Right lobe of liver (tissue), 6 donors: Measurements from ENCODE around the gene FAM210B. TPM values are rescaled to one million over a fixed set of nuclear protein-coding genes. Genes with fewer than 3 reads are reported as not detected.

Source experiments
- ATAC-seq, 4 donors: fragments of 200-7000 bp; cut with Tn5 transposase; one replicate each; pipeline ENCODE4 v1.9.1; 2020; ENCODE audit warnings: mild to moderate bottlenecking in 4 of 4, moderate library complexity in 4 of 4
- DNase-seq, 3 donors: peaks; one replicate each; pipeline ENCODE4 v3.0.0-alpha.2; 2020
- H3K27ac ChIP-seq, 3 donors: fragments of 200-600 bp; one replicate each; pipeline ENCODE4 v1.8.0; 2022
- H3K27me3 ChIP-seq, 2 donors: fragments of 200-600 bp; one replicate each; pipeline ENCODE4 v1.8.0; 2022
- H3K36me3 ChIP-seq, 4 donors: fragments of 200-600 bp; sonication (generic) in 1 of 4; one replicate each; pipeline versions ENCODE4 v1.5.1 to v1.8.0; 2017 to 2022; ENCODE audit warnings: control low read depth in 1 of 4
- H3K4me1 ChIP-seq, 4 donors: fragments of 200-600 bp; sonication (generic) in 1 of 4; one replicate each; pipeline versions ENCODE4 v1.5.1 to v1.8.0; 2017 to 2022; ENCODE audit warnings: control low read depth in 1 of 4
- H3K4me3 ChIP-seq, 3 donors: fragments of 200-600 bp; one replicate each; pipeline ENCODE4 v1.8.0; 2022
- H3K9me3 ChIP-seq, 4 donors: fragments of 200-600 bp; sonication (generic) in 1 of 4; one replicate each; pipeline versions ENCODE4 v1.5.1 to v1.8.0; 2017 to 2022; ENCODE audit warnings: control low read depth in 1 of 4
- CTCF ChIP-seq, 4 donors: fragments of 200-600 bp in 3 of 4; fragments of 450-650 bp in 1 of 4; IDR thresholded peaks; one replicate each; pipeline versions ENCODE4 v1.5.1 to v1.8.0; 2016 to 2022; ENCODE audit warnings: antibody characterized with exemption in 4 of 4, mild to moderate bottlenecking in 2 of 4
- POLR2A ChIP-seq: fragments of 450-650 bp; IDR thresholded peaks from one replicate; pipeline ENCODE4 v1.6.1; 2017; ENCODE audit warnings: antibody characterized with exemption, mild to moderate bottlenecking
- WGBS: methylation state at CpG from one replicate; pipeline ENCODE4 v1.1.6; 2018; ENCODE audit warnings: low coverage, low lambda C conversion rate; ENCODE audit not compliant: insufficient coverage; ENCODE audit errors: missing lambda C conversion rate; 5-methylcytosine and 5-hydroxymethylcytosine counted together
- intact Hi-C, 2 donors: fragments of 100-400 bp; cut with DNase I; formaldehyde crosslinking; loops; one replicate each; pipeline versions ENCODE4 v1.11.2 to v1.14.1; 2022
- total RNA-seq, 6 experiments: library from RNA; depleted of rRNA in 2 of 6; stranded (reverse); fragments of >200 nt in 2 of 6; fragmentation: NEBNext Ultra II Directional in 3 of 6; extraction: Animal tissue kit (Norgen Biotek cat#: 25700) in 3 of 6; gene quantifications; one replicate each; pipeline versions ENCODE4 v1.1.0 to v1.2.4, GENCODE V29; 2016 to 2023
- donor health status: DM: no; HTN: yes; CAD: no.
- donor health status: DM: no; HTN: no; CAD: no.
- donor health status: DM: no; HTN: no; CAD: no.
- donor health status: DM: no; HTN: yes; CAD: no.
- donor health status: DM: no; HTN: yes; CAD: no.

Gene FAM210B
- total RNA-seq, 6 experiments from 2014 or later, result 31.6 to 66.5 (median 42.8) TPM

- H3K27ac ChIP-seq, result peak overlapping the region in 1 of 3 donors; percentile 7
- peaks cover 0 to 5% (median 0%) of the 10 kb centered on the region in 4 donors for H3K4me1 ChIP-seq
- ATAC-seq (no peak), DNase-seq (no peak)
- intact Hi-C loops, result no loop called here
- H3K27me3 ChIP-seq, result no peaks in the 10 kb centered on the region
- no peak overlapping the region for H3K4me3 ChIP-seq
- no peaks in the 10 kb centered on the region for H3K9me3 ChIP-seq
- H3K36me3 ChIP-seq, result no peaks in the 10 kb centered on the region
- 88% methylated on average over 4 of the region's 4 CpGs for WGBS
- TF ChIP-seq CTCF (IDR thresholded peaks at IDR 0.05) (no peak), POLR2A (no peak)
Measured at GRCh38 chr20:56417911-56418310, 59.1 kb downstream of the FAM210B start.

Other genes with a start within 250 kb of the FAM210B start
- not detected for gene MC3R, start 110.2 kb upstream of the FAM210B start, total RNA-seq
- 1 to 10 TPM; 1.5 to 7.4 (median 2.5) TPM for gene AURKA, start 33.2 kb downstream of the FAM210B start, total RNA-seq
- gene CSTF1, start 33.7 kb downstream of the FAM210B start, total RNA-seq, result 10 to 100 TPM; 14.9 to 27.2 (median 16.6) TPM
- gene CASS4, start 53.3 kb downstream of the FAM210B start, total RNA-seq, result 1 to 10 TPM in 2 of 6 experiments, under 1 TPM in 4; 0.66 to 2.1 (median 0.83) TPM
- gene RTF2, start 109.7 kb downstream of the FAM210B start, total RNA-seq, result 10 to 100 TPM; 29.9 to 40.1 (median 32.6) TPM
- gene FAM209A, start 165.8 kb downstream of the FAM210B start, total RNA-seq, result under 1 TPM in 2 of 6 experiments, not detected in 4; 0.24 to 0.37 TPM
- under 1 TPM in 1 of 6 experiments, not detected in 5; 0.44 TPM for gene FAM209B, start 174.3 kb downstream of the FAM210B start, total RNA-seq